Measurements from ENCODE around the gene OPN5. TPM values are rescaled to one million over a fixed set of nuclear protein-coding genes. Genes with fewer than 3 reads are reported as not detected.

The OPN5 gene
- total RNA-seq, 1 donor, result under 0.01 TPM

DNA sequence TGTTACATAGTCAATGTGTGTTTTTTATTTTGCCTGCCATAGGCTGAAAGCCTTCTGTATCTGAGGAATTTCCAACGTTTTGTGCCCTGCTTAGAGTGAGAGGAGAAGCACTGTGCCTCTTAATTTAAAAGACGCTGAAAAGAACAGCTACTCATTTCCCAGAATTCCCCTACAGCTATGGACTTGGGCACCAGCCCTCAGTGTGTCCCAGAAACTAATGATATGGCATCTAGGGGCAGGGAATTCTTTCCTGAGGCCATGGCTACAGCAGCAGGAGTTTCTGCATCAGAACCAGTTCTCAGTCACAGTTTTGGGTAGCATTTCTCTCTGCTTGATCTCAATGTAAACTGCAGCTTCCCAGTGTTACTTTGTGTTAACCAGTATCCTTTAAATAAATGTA is 20.2 kb downstream of the OPN5 start:
- no peak for TF ChIP-seq CTCF (IDR thresholded peaks at IDR 0.05; ENCODE audit: insufficient read depth, low read length)
- no peak for DNase-seq (ENCODE audit: low read depth)
- no peak overlapping the region for H3K4me3 ChIP-seq (ENCODE audit: low read depth, low read length)

DNA sequence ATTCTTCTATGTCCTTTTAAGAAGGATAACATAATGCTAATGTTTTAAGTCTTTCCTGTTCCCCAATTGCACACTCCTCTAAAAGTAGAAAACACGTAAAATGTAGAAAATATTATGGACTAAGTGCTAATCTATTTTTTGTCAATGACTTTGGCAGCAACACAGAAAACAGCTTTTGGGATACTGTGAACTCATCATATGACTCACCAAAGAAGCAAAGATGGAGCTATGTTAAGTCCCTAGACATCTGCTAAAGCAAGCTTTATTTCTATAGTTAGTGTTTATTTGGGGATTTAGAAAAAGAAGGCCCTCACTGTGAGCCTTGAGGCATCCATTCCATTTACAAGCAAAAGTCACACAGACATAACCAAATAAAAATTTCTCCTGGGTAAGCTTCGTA is 23.0 kb downstream of the OPN5 start:
- no peak for TF ChIP-seq CTCF (IDR thresholded peaks at IDR 0.05; ENCODE audit: insufficient read depth, low read length)
- no peak for DNase-seq (ENCODE audit: low read depth)
- no peak overlapping the region for H3K4me3 ChIP-seq (ENCODE audit: low read depth, low read length)

DNA sequence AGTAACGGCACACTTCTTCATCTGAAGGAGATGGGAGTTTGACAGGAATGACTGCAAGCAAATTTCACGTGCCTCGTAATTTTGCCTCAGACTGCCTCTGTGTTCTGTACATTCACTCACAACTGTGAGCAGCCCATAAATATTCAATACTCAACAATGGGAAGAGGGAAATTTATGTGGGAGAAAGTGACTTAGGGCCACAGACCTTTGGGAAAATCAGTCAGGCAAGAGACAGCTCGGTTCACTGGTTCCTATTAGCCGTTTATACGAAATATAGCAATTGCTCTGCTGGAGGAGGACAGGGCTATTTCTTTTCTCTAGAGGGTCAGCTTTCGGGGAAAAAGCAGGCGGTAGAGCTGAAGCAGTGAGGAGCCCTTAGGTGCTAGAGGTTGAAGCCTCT is 28.0 kb downstream of the OPN5 start:
- TF ChIP-seq CTCF (IDR thresholded peaks at IDR 0.05; ENCODE audit: insufficient read depth, low read length), result no peak
- no peak overlapping the region for H3K4me3 ChIP-seq (ENCODE audit: low read depth, low read length)

GRCh38 chr6:47810885-47811284 is 29.1 kb downstream of the OPN5 start:
- no peak for DNase-seq (ENCODE audit: low read depth)
- no peak for TF ChIP-seq CTCF (IDR thresholded peaks at IDR 0.05; ENCODE audit: insufficient read depth, low read length)
- H3K4me3 ChIP-seq (ENCODE audit: low read depth, low read length), result no peak overlapping the region

More for the DNA sequence above, 28.0 kb downstream of the OPN5 start:
- no peak for DNase-seq (ENCODE audit: low read depth)

- DNase-seq (ENCODE audit: low read depth), result no peak
- no peak for TF ChIP-seq CTCF (IDR thresholded peaks at IDR 0.05; ENCODE audit: insufficient read depth, low read length)
- H3K4me3 ChIP-seq (ENCODE audit: low read depth, low read length), result no peak overlapping the region
Observed at GRCh38 chr6:47811443-47811842, 29.6 kb downstream of the OPN5 start.

GRCh38 chr6:47817749-47818148 is 35.9 kb downstream of the OPN5 start:
- DNase-seq (ENCODE audit: low read depth), result no peak
- H3K4me3 ChIP-seq (ENCODE audit: low read depth, low read length), result no peak overlapping the region
- no peak for TF ChIP-seq CTCF (IDR thresholded peaks at IDR 0.05; ENCODE audit: insufficient read depth, low read length)

- no peak for TF ChIP-seq CTCF (IDR thresholded peaks at IDR 0.05; ENCODE audit: insufficient read depth, low read length)
- no peak for DNase-seq (ENCODE audit: low read depth)
- H3K4me3 ChIP-seq (ENCODE audit: low read depth, low read length), result no peak overlapping the region
Observed at GRCh38 chr6:47819461-47819860, 37.6 kb downstream of the OPN5 start.

All from fibroblast of the aortic adventitia (primary cell).